HEK293T (cell line): ENCODE data around the gene PITRM1.

Experiments used
- CTCF ChIA-PET: fragments of 350-600 bp; formaldehyde crosslinking; extraction: SDS; loops from one replicate; lab custom pipeline; 2021; ENCODE audit warnings: antibody characterized with exemption, inconsistent platforms; lab: Yijun Ruan, JAX
- POLR2A ChIA-PET: fragments of 350-600 bp; formaldehyde crosslinking; extraction: SDS; loops from one replicate; lab custom pipeline; 2020; ENCODE audit warnings: antibody characterized with exemption, inconsistent platforms; lab: Yijun Ruan, JAX
- DNase-seq: peaks from one replicate; pipeline ENCODE4 v3.0.0; 2012; ENCODE audit warnings: mixed read lengths; ENCODE audit errors: extremely low spot score
- ARNT ChIP-seq: fragments of 450-650 bp; IDR thresholded peaks from 2 replicates; pipeline ENCODE4 v1.6.1; 2017; ENCODE audit warnings: mild to moderate bottlenecking
- BHLHE40 ChIP-seq: fragments of 450-650 bp; IDR thresholded peaks from 2 replicates; pipeline ENCODE4 v1.6.1; 2016; ENCODE audit warnings: mild to moderate bottlenecking, moderate library complexity, borderline replicate concordance
- CTBP1 ChIP-seq: fragments of 450-650 bp; IDR thresholded peaks from 2 replicates; pipeline ENCODE4 v1.6.1; 2016; ENCODE audit warnings: borderline replicate concordance
- ELF4 ChIP-seq: fragments of 450-650 bp; IDR thresholded peaks from 2 replicates; pipeline ENCODE4 v1.6.1; 2017; ENCODE audit warnings: antibody characterized with exemption
- FOXA1 ChIP-seq: fragments of 450-650 bp; IDR thresholded peaks from 2 replicates; pipeline ENCODE4 v1.6.1; 2016; ENCODE audit warnings: mild to moderate bottlenecking
- FOXK2 ChIP-seq: fragments of 450-650 bp; IDR thresholded peaks from 2 replicates; pipeline ENCODE4 v1.6.1; 2016; ENCODE audit warnings: mild to moderate bottlenecking
- FOXM1 ChIP-seq: fragments of 450-650 bp; IDR thresholded peaks from 2 replicates; pipeline ENCODE4 v1.6.1; 2017; ENCODE audit warnings: mild to moderate bottlenecking, borderline replicate concordance
- HDGF ChIP-seq: fragments of 450-650 bp; IDR thresholded peaks from 2 replicates; pipeline ENCODE4 v1.6.1; 2017; ENCODE audit warnings: antibody characterized with exemption, borderline replicate concordance
- L3MBTL2 ChIP-seq: fragments of 450-650 bp; conservative IDR thresholded peaks from 2 replicates; pipeline ENCODE4 v1.6.1; 2016; ENCODE audit warnings: mild to moderate bottlenecking
- LEF1 ChIP-seq: fragments of 450-650 bp; IDR thresholded peaks from 2 replicates; pipeline ENCODE4 v1.6.1; 2017; ENCODE audit warnings: mild to moderate bottlenecking, borderline replicate concordance
- NFRKB ChIP-seq: fragments of 450-650 bp; IDR thresholded peaks from 2 replicates; pipeline ENCODE4 v1.6.1; 2016; ENCODE audit warnings: mild to moderate bottlenecking, moderate library complexity
- PKNOX1 ChIP-seq: fragments of 450-650 bp; IDR thresholded peaks from 2 replicates; pipeline ENCODE4 v1.6.1; 2016
- SP1 ChIP-seq: fragments of 450-650 bp; IDR thresholded peaks from 2 replicates; pipeline ENCODE4 v1.6.1; 2017
- SUZ12 ChIP-seq: fragments of 450-650 bp; IDR thresholded peaks from 2 replicates; pipeline ENCODE4 v1.6.1; 2016; ENCODE audit warnings: mild to moderate bottlenecking
- TARDBP ChIP-seq: fragments of 450-650 bp; IDR thresholded peaks from 2 replicates; pipeline ENCODE4 v1.6.1; 2016
- ZNF384 ChIP-seq: fragments of 450-650 bp; IDR thresholded peaks from 2 replicates; pipeline ENCODE4 v1.6.1; 2016

Gene PITRM1

GRCh38 chr10:3118641-3119091, 53.9 kb downstream of the PITRM1 start:
- POLR2A ChIA-PET, result no interaction called here
- CTCF ChIA-PET, result interaction anchor here (1.6 kb wide), 1 partner anchor 23 kb away, joined by 4 read pairs; no protein-coding TSS in a partner anchor
- TF ChIP-seq FOXM1, result no peak
- no peak for TF ChIP-seq SUZ12
- TF ChIP-seq L3MBTL2, result no peak
- no peak for TF ChIP-seq NFRKB
- no peak for TF ChIP-seq LEF1
- no peak for DNase-seq

GRCh38 chr10:3117486-3117885, 55.1 kb downstream of the PITRM1 start:
- no peak for DNase-seq
- ChIA-PET CTCF (no interaction called here), POLR2A (no interaction called here)
- TF ChIP-seq FOXK2, result no peak
- TF ChIP-seq HDGF, result no peak
- no peak for TF ChIP-seq CTBP1
- TF ChIP-seq LEF1, result no peak
- no peak for TF ChIP-seq FOXM1
- no peak for TF ChIP-seq NFRKB
- TF ChIP-seq ELF4, result no peak
- no peak for TF ChIP-seq ZNF384
- TF ChIP-seq BHLHE40, result no peak
- TF ChIP-seq PKNOX1, result no peak

- DNase-seq, result no peak
- POLR2A ChIA-PET, result no interaction called here
- CTCF ChIA-PET, result no interaction called here
- no peak for TF ChIP-seq TARDBP
- no peak for TF ChIP-seq ARNT
- no peak for TF ChIP-seq SUZ12
- no peak for TF ChIP-seq L3MBTL2
- TF ChIP-seq PKNOX1, result no peak
- no peak for TF ChIP-seq CTBP1
- no peak for TF ChIP-seq ZNF384
- TF ChIP-seq SP1, result no peak
- TF ChIP-seq FOXA1, result no peak
- TF ChIP-seq BHLHE40, result no peak
- TF ChIP-seq HDGF, result no peak
- no peak for TF ChIP-seq FOXK2
- no peak for TF ChIP-seq NFRKB
- no peak for TF ChIP-seq LEF1
- TF ChIP-seq FOXM1, result no peak
- no peak for TF ChIP-seq ELF4
These were observed 56.0 kb downstream of the PITRM1 start for GRCh38 chr10:3116508-3117100.

GRCh38 chr10:3115685-3116084, 56.9 kb downstream of the PITRM1 start:
- DNase-seq, result no peak
- ChIA-PET CTCF (no interaction called here), POLR2A (no interaction called here)
- no peak for TF ChIP-seq SP1
- TF ChIP-seq FOXM1, result no peak
- no peak for TF ChIP-seq PKNOX1

GRCh38 chr10:3113343-3113720, 59.2 kb downstream of the PITRM1 start:
- DNase-seq, result no peak
- CTCF ChIA-PET, result no interaction called here
- TF ChIP-seq PKNOX1, result no peak
- no peak for TF ChIP-seq LEF1
- no peak for TF ChIP-seq HDGF
- no peak for TF ChIP-seq L3MBTL2
- TF ChIP-seq SUZ12, result no peak
- TF ChIP-seq FOXK2, result no peak
- TF ChIP-seq SP1, result no peak
- no peak for TF ChIP-seq ELF4
- TF ChIP-seq ZNF384, result no peak
- TF ChIP-seq FOXA1, result no peak
- no peak for TF ChIP-seq TARDBP
- POLR2A ChIA-PET, result no interaction called here

- POLR2A ChIA-PET, result no interaction called here
- CTCF ChIA-PET, result no interaction called here
- no peak for TF ChIP-seq LEF1
- TF ChIP-seq L3MBTL2, result no peak
- no peak for TF ChIP-seq NFRKB
- no peak for TF ChIP-seq FOXM1
- no peak for TF ChIP-seq ARNT
- no peak for TF ChIP-seq HDGF
- no peak for TF ChIP-seq BHLHE40
- no peak for TF ChIP-seq FOXK2
- no peak for TF ChIP-seq SUZ12
- TF ChIP-seq CTBP1, result no peak
- TF ChIP-seq ZNF384, result no peak
- no peak for TF ChIP-seq TARDBP
- TF ChIP-seq SP1, result no peak
- no peak for TF ChIP-seq PKNOX1
- no peak for DNase-seq
These were observed 60.9 kb downstream of the PITRM1 start for GRCh38 chr10:3111621-3112163.
